Mucosa of stomach (tissue), 1 donor: Measurements from ENCODE around the gene IMMT.
"Not testable (repeated sequence)": the region's sequence is repeated elsewhere in the genome, so short reads cannot be mapped to it uniquely, and the experiment has no call there.

ENCODE experiments used
- H3K27me3 ChIP-seq: one replicate; pipeline ENCODE4 v1.7.0; 2013; ENCODE audit warnings: mild to moderate bottlenecking, low read length; ENCODE audit not compliant: control insufficient read depth, insufficient read depth
- H3K36me3 ChIP-seq: one replicate; pipeline ENCODE4 v1.7.0; 2013; ENCODE audit warnings: low read length; ENCODE audit not compliant: control insufficient read depth, insufficient read depth
- H3K4me1 ChIP-seq: one replicate; pipeline ENCODE4 v1.7.0; 2013; ENCODE audit warnings: mild to moderate bottlenecking, low read length; ENCODE audit not compliant: control insufficient read depth, insufficient read depth
- H3K4me3 ChIP-seq: one replicate; pipeline ENCODE4 v1.7.0; 2013; ENCODE audit warnings: low read length
- H3K9ac ChIP-seq: one replicate; pipeline ENCODE4 v1.7.0; 2013; ENCODE audit warnings: mild to moderate bottlenecking, low read length, moderate library complexity
- H3K9me3 ChIP-seq: one replicate; pipeline ENCODE4 v1.7.0; 2013; ENCODE audit warnings: mild to moderate bottlenecking, low read length, moderate library complexity; ENCODE audit not compliant: control insufficient read depth
- donor health status: Pancreatic carcinoma.

The IMMT gene

DNA sequence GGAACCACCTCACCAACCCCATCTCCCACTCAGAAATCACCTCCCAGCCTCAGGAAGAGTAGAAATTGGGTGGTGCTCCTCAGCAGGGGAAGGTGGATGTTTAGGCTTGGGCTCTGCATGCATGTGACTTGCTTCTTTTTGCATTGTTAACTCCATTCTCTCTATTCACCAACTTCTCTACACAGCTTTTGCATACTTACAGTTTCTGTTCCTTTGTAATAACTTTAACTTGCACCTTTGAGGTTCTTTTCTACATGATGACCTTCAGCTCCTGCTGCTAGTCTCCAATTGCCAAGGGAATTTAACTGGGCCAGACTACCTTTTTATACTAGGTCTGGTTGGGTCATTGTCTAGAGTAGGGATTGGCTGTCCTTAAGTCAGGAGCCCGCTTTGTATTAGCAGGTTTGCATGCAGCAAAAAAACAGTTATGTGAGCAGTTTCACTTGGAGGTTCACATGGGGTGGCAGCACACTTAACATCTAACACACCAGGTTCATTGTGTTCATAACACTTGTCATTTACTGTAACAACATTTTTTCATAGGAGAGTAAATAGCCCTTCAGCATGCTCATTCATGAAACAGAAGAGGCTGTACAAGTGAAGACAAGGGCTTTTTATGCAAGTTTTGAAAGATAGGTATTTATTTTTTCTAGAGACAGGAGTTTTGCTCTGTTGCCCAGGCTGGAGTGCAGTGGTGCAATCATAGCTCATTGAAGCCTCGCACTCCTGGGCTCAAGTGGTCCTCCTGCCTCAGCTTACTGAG is 16.0 kb upstream of the IMMT start:
- H3K4me3 ChIP-seq: no peak overlapping the region
- no peaks in the 10 kb centered on the region for H3K9me3 ChIP-seq
- H3K27me3 ChIP-seq: no peaks in the 10 kb centered on the region
- H3K4me1 ChIP-seq: peaks cover 32% of the 10 kb centered on the region
- H3K36me3 ChIP-seq: no peaks in the 10 kb centered on the region
- no peak overlapping the region for H3K9ac ChIP-seq

DNA sequence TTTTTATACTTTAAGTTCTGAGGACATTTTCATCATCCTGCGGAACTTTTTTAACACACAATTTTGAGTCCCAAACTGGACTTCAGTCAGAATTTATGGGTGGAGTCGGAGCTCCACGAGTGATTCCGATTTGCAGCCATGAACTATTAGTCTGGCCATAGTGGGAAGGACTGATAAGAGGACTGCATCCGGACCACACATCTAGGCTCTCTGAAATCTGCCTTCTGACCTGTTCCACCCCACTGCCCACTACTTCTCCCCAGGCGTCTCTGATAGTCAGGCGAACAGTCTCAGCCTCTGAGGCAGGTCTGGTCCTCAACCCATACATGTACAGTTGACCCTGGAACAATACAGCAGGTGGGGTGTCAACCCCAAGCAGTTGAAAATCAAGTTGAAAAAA is 9.2 kb upstream of the IMMT start:
- no peaks in the 10 kb centered on the region for H3K4me1 ChIP-seq
- no peaks in the 10 kb centered on the region for H3K36me3 ChIP-seq
- H3K9ac ChIP-seq: no peak overlapping the region
- no peaks in the 10 kb centered on the region for H3K9me3 ChIP-seq
- no peak overlapping the region for H3K4me3 ChIP-seq
- H3K27me3 ChIP-seq: no peaks in the 10 kb centered on the region

DNA sequence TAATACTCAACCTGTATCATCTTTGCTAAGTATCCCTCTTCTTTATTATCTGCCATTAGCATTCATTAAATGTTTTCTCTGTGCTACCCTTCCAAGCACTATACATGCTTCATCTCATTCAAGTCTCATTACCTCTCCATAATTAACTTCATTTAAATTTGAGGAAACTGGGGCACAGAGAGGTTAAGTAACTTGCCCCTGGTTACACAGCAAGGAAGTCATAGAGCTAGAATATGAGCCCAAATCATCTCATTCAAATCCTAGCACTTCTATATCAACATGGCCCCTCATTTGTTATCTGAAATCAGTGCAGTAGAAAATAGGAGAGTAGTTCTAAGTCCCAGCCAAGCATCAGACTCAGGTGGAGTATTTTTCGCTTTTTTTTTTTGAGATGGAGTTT is 8.4 kb upstream of the IMMT start:
- Histone ChIP-seq H3K27me3 (no peaks in the 10 kb centered on the region), H3K36me3 (no peaks in the 10 kb centered on the region), H3K4me1 (no peaks in the 10 kb centered on the region), H3K4me3 (no peak overlapping the region), H3K9me3 (no peaks in the 10 kb centered on the region), H3K9ac (no peak overlapping the region)

DNA sequence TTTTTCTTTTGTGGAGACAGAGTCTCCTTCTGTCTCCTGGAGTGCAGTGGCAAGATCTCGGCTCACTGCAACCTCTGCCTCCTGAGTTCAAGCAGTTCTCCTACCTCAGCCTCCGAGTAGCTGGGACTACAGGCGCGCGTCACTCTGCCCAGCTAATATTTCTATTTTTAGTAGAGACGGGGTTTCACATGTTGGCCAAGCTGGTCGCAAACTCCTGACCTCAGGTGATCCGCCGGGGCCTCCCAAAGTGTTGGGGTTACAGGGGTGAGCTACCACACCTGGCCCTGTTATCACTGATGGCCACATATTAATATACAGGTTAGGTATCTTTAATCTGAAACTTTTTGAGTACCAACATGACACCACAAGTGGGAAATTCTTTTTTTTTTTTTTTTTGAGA is 7.4 kb upstream of the IMMT start:
- H3K36me3 ChIP-seq: no peaks in the 10 kb centered on the region
- no peaks in the 10 kb centered on the region for H3K27me3 ChIP-seq

DNA sequence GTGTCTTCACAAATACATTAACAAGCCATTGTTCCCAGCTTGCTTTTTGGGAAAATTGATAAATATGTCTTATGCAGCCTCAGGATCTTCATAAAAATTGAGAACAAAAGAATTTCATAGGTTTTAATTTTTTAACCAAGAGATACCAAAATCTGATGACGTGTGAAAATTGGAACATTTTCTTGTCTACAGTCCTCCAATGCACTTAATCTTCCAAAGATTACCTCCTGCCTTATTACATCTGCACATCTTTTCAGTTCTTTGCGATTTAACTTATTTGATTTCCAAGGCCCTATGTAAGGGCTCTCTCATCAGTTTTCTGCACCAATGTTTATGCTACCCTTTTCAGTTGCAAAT is 7.1 kb upstream of the IMMT start:
- H3K4me1 ChIP-seq: no peaks in the 10 kb centered on the region
- no peaks in the 10 kb centered on the region for H3K27me3 ChIP-seq
- no peak overlapping the region for H3K9ac ChIP-seq
- H3K9me3 ChIP-seq: no peaks in the 10 kb centered on the region
- no peak overlapping the region for H3K4me3 ChIP-seq
- H3K36me3 ChIP-seq: no peaks in the 10 kb centered on the region

More for the DNA sequence above, 7.4 kb upstream of the IMMT start:
- no peaks in the 10 kb centered on the region for H3K4me1 ChIP-seq
- H3K9me3 ChIP-seq: no peaks in the 10 kb centered on the region
- H3K9ac ChIP-seq: no peak overlapping the region
- H3K4me3 ChIP-seq: no peak overlapping the region

DNA sequence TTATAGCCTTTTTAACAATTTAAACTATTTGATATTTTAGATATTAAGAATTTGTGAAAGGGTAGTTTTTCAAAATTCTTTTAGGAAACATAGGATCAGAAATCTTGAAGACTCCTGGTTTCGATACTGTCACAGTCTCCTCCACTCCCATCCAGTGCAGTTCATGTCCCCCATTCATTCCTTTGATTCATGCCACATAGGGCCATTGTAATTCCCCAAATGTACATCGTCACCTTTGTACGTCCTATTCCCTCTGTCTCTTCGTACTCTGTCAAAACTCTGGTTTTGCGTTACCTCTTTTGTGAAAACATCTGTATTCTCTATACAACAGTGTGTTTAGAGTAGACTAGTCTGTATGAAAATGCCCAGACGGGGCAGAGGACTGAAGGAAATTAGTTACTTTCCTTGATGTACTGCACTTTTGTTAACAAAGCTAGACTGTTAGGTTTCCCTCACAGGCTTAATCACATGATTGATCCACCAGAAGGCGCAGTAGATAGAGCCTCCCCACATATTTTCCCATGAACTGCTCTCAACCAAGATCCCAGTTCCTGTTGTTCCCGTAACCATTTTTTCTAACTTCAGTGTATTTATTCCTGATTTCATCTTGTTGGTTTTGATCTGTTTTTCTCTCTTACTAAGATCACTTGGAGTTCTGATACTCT is 6.5 kb upstream of the IMMT start:
- no peaks in the 10 kb centered on the region for H3K9me3 ChIP-seq
- H3K27me3 ChIP-seq: no peaks in the 10 kb centered on the region
- H3K36me3 ChIP-seq: no peaks in the 10 kb centered on the region
- H3K4me1 ChIP-seq: no peaks in the 10 kb centered on the region
- no peak overlapping the region for H3K4me3 ChIP-seq
- no peak overlapping the region for H3K9ac ChIP-seq

DNA sequence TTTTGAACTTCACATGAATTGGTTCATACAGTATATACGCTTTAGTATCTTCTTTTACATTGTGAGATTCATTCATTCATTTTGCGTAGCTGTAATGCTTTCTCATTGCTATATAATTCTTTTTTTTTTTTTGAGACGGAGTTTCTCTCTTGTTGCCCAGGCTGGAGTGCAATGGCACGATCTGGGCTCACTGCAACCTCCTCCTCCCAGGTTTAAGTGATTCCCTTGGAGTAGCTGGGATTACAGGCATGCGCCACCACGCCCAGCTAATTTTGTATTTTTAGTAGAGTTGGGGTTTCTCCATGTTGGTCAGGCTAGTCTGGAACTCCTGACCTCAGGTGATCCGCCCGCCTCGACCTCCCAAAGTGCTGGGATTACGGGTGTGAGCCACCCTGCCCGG is 5.3 kb upstream of the IMMT start:
- H3K4me3 ChIP-seq, H3K36me3 ChIP-seq, H3K9ac ChIP-seq, H3K4me1 ChIP-seq, H3K9me3 ChIP-seq, H3K27me3 ChIP-seq: not testable (repeated sequence)

DNA sequence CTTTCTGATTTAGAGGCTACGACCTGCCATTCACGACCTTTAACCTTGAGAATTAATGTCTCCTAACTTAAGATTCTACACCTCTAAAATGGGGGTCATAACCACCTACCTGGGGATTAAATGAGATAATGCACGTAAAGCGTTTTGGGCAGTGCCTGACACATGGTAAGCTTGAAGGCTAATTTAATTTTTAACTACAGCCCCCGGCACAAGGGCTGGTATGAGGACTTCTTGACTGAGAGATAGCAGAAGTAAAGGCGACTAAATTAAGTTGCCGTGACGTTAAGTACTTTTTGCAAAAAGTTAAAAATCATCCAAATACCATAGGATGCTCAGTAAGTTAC is 4.5 kb upstream of the IMMT start:
- no peaks in the 10 kb centered on the region for H3K9me3 ChIP-seq
- peak overlapping the region; percentile 62 for H3K4me3 ChIP-seq
- no peaks in the 10 kb centered on the region for H3K27me3 ChIP-seq
- peak overlapping the region; percentile 74 for H3K9ac ChIP-seq
- no peaks in the 10 kb centered on the region for H3K4me1 ChIP-seq
- no peaks in the 10 kb centered on the region for H3K36me3 ChIP-seq

DNA sequence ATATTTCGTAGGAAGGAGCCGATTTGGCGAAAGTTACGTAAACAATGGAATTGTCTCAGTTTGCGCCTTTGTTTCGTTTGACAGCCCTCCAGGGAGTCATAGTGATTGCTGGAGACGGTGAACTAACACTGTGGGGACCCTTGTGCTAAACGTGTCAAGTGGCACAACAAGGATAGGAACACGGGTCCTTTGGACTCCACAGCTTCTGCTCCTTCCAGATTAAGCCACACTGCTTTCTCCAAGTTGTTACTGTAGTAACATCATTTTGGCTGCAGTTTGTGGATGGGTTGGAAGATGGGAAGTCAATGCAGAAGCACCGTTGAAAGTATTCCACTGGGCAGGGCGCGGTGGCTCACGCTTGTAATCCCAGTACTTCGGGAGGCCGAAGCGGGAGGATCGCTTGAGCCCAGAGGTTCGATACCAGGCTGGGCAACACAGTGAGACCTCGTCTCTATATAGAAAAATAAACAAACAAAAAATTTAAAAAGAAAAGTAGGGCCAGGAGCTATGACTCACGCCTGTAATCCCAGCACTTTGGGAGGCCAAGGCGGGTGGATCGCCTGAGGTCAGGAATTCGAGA is 636 bp upstream of the IMMT start:
- H3K4me1 ChIP-seq: peaks cover 9% of the 10 kb centered on the region
- H3K9me3 ChIP-seq: no peaks in the 10 kb centered on the region
- peak overlapping the region; percentile 72 for H3K4me3 ChIP-seq
- no peaks in the 10 kb centered on the region for H3K36me3 ChIP-seq
- H3K27me3 ChIP-seq: no peaks in the 10 kb centered on the region
- H3K9ac ChIP-seq: peak overlapping the region; percentile 84

DNA sequence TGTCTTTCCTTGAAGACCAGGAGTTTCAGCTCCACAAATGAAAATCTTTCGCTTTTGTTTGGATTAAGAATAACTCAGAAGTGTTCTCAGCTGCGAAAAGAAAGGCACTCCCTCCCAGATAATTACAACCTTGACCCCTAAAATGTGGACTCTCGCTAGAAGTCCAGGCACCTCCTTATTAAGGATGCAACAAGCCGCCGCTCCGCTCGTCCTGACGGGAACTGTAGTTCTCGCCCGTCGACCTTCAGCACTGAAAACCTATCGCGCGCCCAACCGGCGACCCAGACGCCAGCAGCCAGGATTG is 559 bp downstream of the IMMT start:
- H3K4me1 ChIP-seq: peaks cover 9% of the 10 kb centered on the region
- H3K27me3 ChIP-seq: no peaks in the 10 kb centered on the region
- H3K4me3 ChIP-seq: peak overlapping the region; percentile 72
- peak overlapping the region; percentile 84 for H3K9ac ChIP-seq
- H3K36me3 ChIP-seq: no peaks in the 10 kb centered on the region
- H3K9me3 ChIP-seq: no peaks in the 10 kb centered on the region

DNA sequence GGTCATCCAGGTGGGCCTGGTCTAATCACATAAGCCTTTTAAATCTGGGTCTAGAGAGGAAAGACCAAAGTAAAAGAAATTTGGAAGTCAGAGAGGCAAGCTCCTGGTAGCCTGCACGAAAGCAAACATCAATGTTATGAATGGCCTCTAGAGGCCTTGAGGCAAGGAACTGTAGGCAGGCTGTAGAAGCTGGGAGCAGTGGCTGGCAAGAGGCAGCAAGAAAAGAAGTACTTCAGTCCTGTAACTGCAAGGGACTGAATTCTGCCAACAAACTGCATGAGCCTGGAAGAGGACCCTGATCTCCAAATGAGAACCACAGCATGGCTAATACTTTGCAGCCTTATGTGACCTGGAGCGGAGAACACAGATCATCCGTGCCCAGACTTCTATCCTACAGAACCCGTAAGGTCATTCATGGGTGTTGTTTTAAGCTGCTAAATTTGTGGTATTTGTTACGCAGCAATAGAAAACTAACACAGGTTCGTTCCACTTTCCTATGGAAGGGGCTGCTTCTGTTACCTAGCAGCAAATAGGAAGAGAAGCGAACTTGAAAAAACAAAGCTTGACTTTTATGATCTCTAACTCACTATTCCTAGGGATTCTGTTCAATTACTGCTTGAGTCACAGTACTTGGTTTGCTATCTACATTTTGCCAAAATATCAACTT is 1.2 kb downstream of the IMMT start:
- Histone ChIP-seq H3K4me1 (peaks cover 9% of the 10 kb centered on the region), H3K4me3 (peak overlapping the region; percentile 72), H3K9me3 (no peaks in the 10 kb centered on the region), H3K36me3 (no peaks in the 10 kb centered on the region), H3K9ac (peak overlapping the region; percentile 84), H3K27me3 (no peaks in the 10 kb centered on the region)

DNA sequence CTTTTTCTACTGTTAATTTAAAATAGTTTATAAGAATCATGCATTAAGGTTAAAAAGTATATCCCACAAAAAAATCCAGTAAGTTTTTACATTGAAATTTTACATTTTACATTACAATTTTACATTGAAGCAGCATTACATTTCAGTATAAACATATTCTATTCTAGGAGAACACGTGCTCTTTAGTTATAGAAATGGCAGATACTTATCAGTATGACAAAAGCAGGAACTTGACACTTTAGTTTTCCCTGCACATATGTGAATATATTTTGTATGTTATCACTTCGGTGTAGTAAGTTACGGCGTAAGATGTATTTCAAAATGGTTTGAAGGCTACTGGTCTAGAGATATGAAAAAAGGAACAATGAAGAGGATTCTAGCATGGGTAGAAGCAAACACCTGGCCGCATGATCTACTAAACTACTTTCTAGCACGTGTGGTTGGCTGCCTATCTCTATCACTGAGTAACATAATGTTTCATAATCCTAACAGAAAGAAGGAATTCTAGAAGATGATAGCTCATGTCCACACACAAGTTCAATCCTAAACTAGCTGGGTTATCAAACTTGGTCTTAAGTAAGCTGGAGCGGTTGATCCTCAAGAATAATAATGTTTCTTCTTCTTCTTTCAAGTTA is 5.4 kb downstream of the IMMT start:
- H3K9me3 ChIP-seq: no peaks in the 10 kb centered on the region
- H3K4me1 ChIP-seq: peaks cover 19% of the 10 kb centered on the region
- no peaks in the 10 kb centered on the region for H3K27me3 ChIP-seq
- no peaks in the 10 kb centered on the region for H3K36me3 ChIP-seq
- H3K4me3 ChIP-seq: no peak overlapping the region
- H3K9ac ChIP-seq: no peak overlapping the region
